IMR-90 (cell line): ENCODE measurements around the gene RASL10B. TPM values are rescaled to one million over a fixed set of nuclear protein-coding genes. Genes with fewer than 3 reads are reported as not detected.

Experiments
- ATAC-seq: fragments of 200-7000 bp; cut with Tn5 transposase; 2 replicates; pipeline ENCODE4 v1.9.1; 2020; ENCODE audit warnings: low read depth, mild to moderate bottlenecking, moderate library complexity
- BruUV-seq: library from RNA; stranded (reverse); fragments of 400-500 nt; replicated peaks from 2 replicates; lab custom pipeline; 2021; lab: Mats Ljungman, UMichigan
- CTCF ChIA-PET: fragments of 300-600 bp; formaldehyde crosslinking; extraction: SDS; loops from one replicate; lab custom pipeline; 2021; ENCODE audit warnings: antibody characterized with exemption; lab: Yijun Ruan, JAX
- POLR2A ChIA-PET: fragments of 300-600 bp; sonication (Branson Sonifier 250); formaldehyde crosslinking; loops from one replicate; lab custom pipeline; 2022; ENCODE audit warnings: antibody characterized with exemption; ENCODE audit not compliant: unreplicated experiment; lab: Charles Lee
- DNase-seq: peaks from one replicate; pipeline ENCODE4 v3.0.0; 2013
- H2AFZ ChIP-seq: replicated peaks from 2 replicates; pipeline ENCODE3; 2013; ENCODE audit warnings: low read length, mild to moderate bottlenecking; ENCODE audit not compliant: poor library complexity
- H2AK5ac ChIP-seq: 2 replicates; pipeline ENCODE4 v1.6.1; 2013; ENCODE audit warnings: low read depth, low read length, inconsistent platforms
- H2AK9ac ChIP-seq: replicated peaks from 2 replicates; pipeline ENCODE3; 2013; ENCODE audit warnings: mild to moderate bottlenecking, low read depth, low read length, moderate library complexity; ENCODE audit not compliant: poor library complexity
- H2BK120ac ChIP-seq: 2 replicates; pipeline ENCODE4 v1.6.1; 2013; ENCODE audit warnings: low read depth, low read length, inconsistent platforms
- H2BK15ac ChIP-seq: 3 replicates; pipeline ENCODE4 v1.6.1; 2013; ENCODE audit warnings: low read depth, low read length, inconsistent platforms
- H2BK20ac ChIP-seq: 2 replicates; pipeline ENCODE4 v1.6.1; 2013; ENCODE audit warnings: low read depth, mild to moderate bottlenecking, inconsistent platforms, low read length, moderate library complexity
- H2BK5ac ChIP-seq: 2 replicates; pipeline ENCODE4 v1.6.1; 2013; ENCODE audit warnings: mild to moderate bottlenecking, low read depth, low read length, inconsistent platforms; ENCODE audit not compliant: poor library complexity, severe bottlenecking
- H3K14ac ChIP-seq: replicated peaks from 2 replicates; pipeline ENCODE4 v1.6.1; 2013; ENCODE audit warnings: low read depth, low read length, inconsistent platforms
- H3K18ac ChIP-seq: 2 replicates; pipeline ENCODE4 v1.6.1; 2013; ENCODE audit warnings: low read depth, low read length, control low read depth
- H3K23ac ChIP-seq: 2 replicates; pipeline ENCODE4 v1.6.1; 2013; ENCODE audit warnings: low read depth, low read length, inconsistent platforms
- H3K27ac ChIP-seq: 2 replicates; pipeline ENCODE4 v1.5.1; 2013; ENCODE audit warnings: mild to moderate bottlenecking, control low read depth, low read length; ENCODE audit not compliant: insufficient read depth
- H3K27me3 ChIP-seq: 2 replicates; pipeline ENCODE4 v1.6.1; 2013; ENCODE audit warnings: low read length; ENCODE audit not compliant: control insufficient read depth, insufficient read depth
- H3K36me3 ChIP-seq: 2 replicates; pipeline ENCODE4 v1.6.1; 2013; ENCODE audit warnings: low read length, mixed read lengths; ENCODE audit not compliant: control insufficient read depth, insufficient read depth
- H3K4ac ChIP-seq: 2 replicates; pipeline ENCODE4 v1.6.1; 2013; ENCODE audit warnings: low read depth, low read length, inconsistent platforms
- H3K4me1 ChIP-seq: 2 replicates; pipeline ENCODE4 v1.6.1; 2013; ENCODE audit warnings: low read length, mixed read lengths; ENCODE audit not compliant: control insufficient read depth, insufficient read depth
- H3K4me2 ChIP-seq: 2 replicates; pipeline ENCODE4 v1.6.1; 2013; ENCODE audit warnings: low read depth, mild to moderate bottlenecking, control low read depth, low read length, moderate library complexity
- H3K4me3 ChIP-seq: 2 replicates; pipeline ENCODE4 v1.5.1; 2013; ENCODE audit warnings: low read depth, mild to moderate bottlenecking, control low read depth, low read length, moderate library complexity; ENCODE audit not compliant: insufficient read depth
- H3K56ac ChIP-seq: 2 replicates; pipeline ENCODE4 v1.6.1; 2013; ENCODE audit warnings: low read length, inconsistent platforms; ENCODE audit not compliant: insufficient read depth; ENCODE audit errors: extremely low read depth
- H3K79me1 ChIP-seq, 2 experiments: 2 replicates each; pipeline ENCODE4 v1.6.1; 2013; ENCODE audit warnings: low read length in 2 of 2, inconsistent platforms in 1 of 2, low read depth in 1 of 2
- H3K9ac ChIP-seq: 2 replicates; pipeline ENCODE4 v1.6.1; 2013; ENCODE audit warnings: low read depth, low read length, control low read depth
- H3K9me1 ChIP-seq: 2 replicates; pipeline ENCODE4 v1.6.1; 2013; ENCODE audit warnings: low read length, inconsistent platforms; ENCODE audit not compliant: insufficient read depth
- H3K9me3 ChIP-seq: 2 replicates; pipeline ENCODE4 v1.6.1; 2013; ENCODE audit warnings: low read length; ENCODE audit not compliant: control insufficient read depth, insufficient read depth
- H4K20me1 ChIP-seq: 2 replicates; pipeline ENCODE4 v1.6.1; 2013; ENCODE audit warnings: low read length, inconsistent platforms; ENCODE audit not compliant: insufficient read depth
- H4K5ac ChIP-seq: 2 replicates; pipeline ENCODE4 v1.6.1; 2013; ENCODE audit warnings: mild to moderate bottlenecking, low read depth, low read length, control low read depth
- H4K8ac ChIP-seq, 2 experiments: 2 replicates each; pipeline ENCODE4 v1.6.1; 2013; ENCODE audit warnings: low read depth in 2 of 2, low read length in 2 of 2, control low read depth in 1 of 2, inconsistent platforms in 1 of 2
- H4K91ac ChIP-seq: 2 replicates; pipeline ENCODE4 v1.6.1; 2013; ENCODE audit warnings: low read depth, low read length, inconsistent platforms; ENCODE audit not compliant: insufficient read depth
- BHLHE40 ChIP-seq: fragments of 150-350 bp; IDR thresholded peaks from 2 replicates; pipeline ENCODE4 v1.6.1; 2016; ENCODE audit warnings: mild to moderate bottlenecking, low read depth, low read length
- CTCF ChIP-seq: conservative IDR thresholded peaks from 2 replicates; pipeline ENCODE4 v1.5.1; 2012; ENCODE audit warnings: mild to moderate bottlenecking, low read depth, low read length, improper control_type of control experiment
- NFE2L2 ChIP-seq: fragments of 150-350 bp; IDR thresholded peaks from 2 replicates; pipeline ENCODE4 v1.6.1; 2016; ENCODE audit warnings: low read depth, mild to moderate bottlenecking, low read length
- SMC3 ChIP-seq: fragments of 150-350 bp; IDR thresholded peaks from 2 replicates; pipeline ENCODE4 v1.6.1; 2016; ENCODE audit warnings: low read depth, mild to moderate bottlenecking, antibody characterized with exemption, low read length, moderate library complexity
- WGBS, 2 experiments: methylation state at CpG; one replicate each; pipeline versions ENCODE4 v1.1.5 to v1.1.7; 2013; ENCODE audit warnings: missing lambda C conversion rate in 2 of 2; ENCODE audit not compliant: insufficient read length in 1 of 2; ENCODE audit errors: extremely low coverage in 2 of 2; 5-methylcytosine and 5-hydroxymethylcytosine counted together
- dilution Hi-C: fragments of 300-500 bp; cut with HindIII; formaldehyde crosslinking; loops from one replicate; pipeline ENCODE4 v1.14.3; 2018; ENCODE audit warnings: low sequenced_read_pairs; ENCODE audit not compliant: unreplicated experiment
- in situ Hi-C: fragments of 300-500 bp; cut with MboI; formaldehyde crosslinking; loops from 3 replicates; pipeline ENCODE4 v1.14.3; 2019; ENCODE audit warnings: low sequenced_read_pairs, inconsistent platforms, mixed read lengths
- intact Hi-C: fragments of 100-400 bp; cut with micrococcal nuclease; formaldehyde crosslinking; loops from 2 replicates; pipeline ENCODE4 v1.10.0; 2022
- polyA plus RNA-seq, 3 experiments: library from polyadenylated mRNA; depleted of rRNA; stranded (reverse); fragments of >200 nt; gene quantifications; 2 replicates each; pipeline ENCODE4 v1.2.3, GENCODE V29; 2012; ENCODE audit warnings: low replicate concordance in 1 of 3
- total RNA-seq: library from RNA; depleted of rRNA; stranded (reverse); fragments of >200 nt; gene quantifications from 2 replicates; pipeline ENCODE4 v1.2.3, GENCODE V29; 2012
- TF ChIP-seq, protein P1 (sequence below): fragments of 150-350 bp; IDR thresholded peaks from 2 replicates; pipeline ENCODE4 v1.6.1; 2016; ENCODE audit warnings: low read depth, mild to moderate bottlenecking, low read length, moderate library complexity, borderline replicate concordance

RASL10B gene
- total and polyA plus RNA-seq, 2 of the 4 experiments (the other 2 are of a cell fraction), result 4.1 to 4.7 TPM

- WGBS, 2 experiments, result 100% methylated on average over 1 of the region's 4 CpGs; no CpG with 5 or more reads in 1 of the 2 experiments
- H3K27me3 ChIP-seq, result no peaks in the 10 kb centered on the region
- DNase-seq, result no peak
Measured at GRCh38 chr17:35716897-35717465, 14.5 kb upstream of the RASL10B start.

More at GRCh38 chr17:35716897-35717465, 14.5 kb upstream of the RASL10B start:
- H3K79me1 ChIP-seq, result peaks cover 10 to 32% of the 10 kb centered on the region in 2 experiments
- intact Hi-C loops (no loop called here), in situ Hi-C loops (no loop called here), dilution Hi-C loops (no loop called here)
- no peak overlapping the region; the same call in 1 of the 2 replicates for H3K23ac ChIP-seq
- H2BK5ac ChIP-seq, result no peak overlapping the region
- H4K8ac ChIP-seq, result no peak overlapping the region
- H3K14ac ChIP-seq, result no peak overlapping the region; the same call in 1 of the 2 replicates
- ChIA-PET POLR2A (no interaction called here), CTCF (no interaction called here)
- H3K9me3 ChIP-seq, result no peaks in the 10 kb centered on the region
- no peak overlapping the region for H3K4me2 ChIP-seq
- ATAC-seq, result peak; percentile 52
- no peak overlapping the region for H2AK5ac ChIP-seq
- peaks cover 9% of the 10 kb centered on the region for H3K9me1 ChIP-seq
- peaks cover 16% of the 10 kb centered on the region; the same call in 1 of the 2 replicates for H4K20me1 ChIP-seq
- no peak overlapping the region for H3K4ac ChIP-seq
- H3K18ac ChIP-seq, result no peak overlapping the region
- TF ChIP-seq BHLHE40 (no peak), SMC3 (no peak), CTCF (no peak), NFE2L2 (no peak)
- TF ChIP-seq, protein P1, sequence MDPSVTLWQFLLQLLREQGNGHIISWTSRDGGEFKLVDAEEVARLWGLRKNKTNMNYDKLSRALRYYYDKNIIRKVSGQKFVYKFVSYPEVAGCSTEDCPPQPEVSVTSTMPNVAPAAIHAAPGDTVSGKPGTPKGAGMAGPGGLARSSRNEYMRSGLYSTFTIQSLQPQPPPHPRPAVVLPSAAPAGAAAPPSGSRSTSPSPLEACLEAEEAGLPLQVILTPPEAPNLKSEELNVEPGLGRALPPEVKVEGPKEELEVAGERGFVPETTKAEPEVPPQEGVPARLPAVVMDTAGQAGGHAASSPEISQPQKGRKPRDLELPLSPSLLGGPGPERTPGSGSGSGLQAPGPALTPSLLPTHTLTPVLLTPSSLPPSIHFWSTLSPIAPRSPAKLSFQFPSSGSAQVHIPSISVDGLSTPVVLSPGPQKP, result no peak
- no peak overlapping the region for H4K5ac ChIP-seq
- H2AK9ac ChIP-seq, result no peak overlapping the region
- no peak overlapping the region for H2AFZ ChIP-seq
- H2BK120ac ChIP-seq, result no peak overlapping the region
- no peak overlapping the region for H3K9ac ChIP-seq
- no peak overlapping the region for H3K56ac ChIP-seq
- no peak overlapping the region for H3K27ac ChIP-seq
- no peak overlapping the region for H2BK20ac ChIP-seq
- no peak overlapping the region for H3K4me3 ChIP-seq
- BruUV-seq, result no TSS peak
- H4K91ac ChIP-seq, result no peak overlapping the region
- H3K36me3 ChIP-seq, result peaks cover 9% of the 10 kb centered on the region
- H2BK15ac ChIP-seq, result no peak overlapping the region
- H3K4me1 ChIP-seq, result peaks cover 7% of the 10 kb centered on the region
